Measurements from ENCODE around the gene STIL. TPM values are rescaled to one million over a fixed set of nuclear protein-coding genes. Genes with fewer than 3 reads are reported as not detected.
"Not testable (repeated sequence)": the region's sequence is repeated elsewhere in the genome, so short reads cannot be mapped to it uniquely, and the experiment has no call there.

The STIL gene
- total RNA-seq, 4 donors from 2014 or later, result 0.33 to 1.1 (median 0.63) TPM

GRCh38 chr1:47326271-47326670 lies 12.3 kb upstream of the STIL start:
- H3K4me1 ChIP-seq, result peaks cover 0 to 6% of the 10 kb centered on the region in 2 donors
- H3K4me3 ChIP-seq, result no peak overlapping the region
- DNase-seq (no peak), ATAC-seq (no peak)
- no peaks in the 10 kb centered on the region for H3K9me3 ChIP-seq
- in situ Hi-C loops (cut with MboI; ENCODE audit: low sequenced_read_pairs in 4 of 4), result loop anchor here in 2 of 4 donors (25.0 kb wide), 1 partner anchor 139 kb away; the partner anchor contains the start of gene PDZK1IP1 (in 2 of the 2)
- H3K36me3 ChIP-seq, result no peaks in the 10 kb centered on the region
- no peaks in the 10 kb centered on the region for H3K27me3 ChIP-seq
- intact Hi-C loops (cut with DNase I; ENCODE audit: low total_unique reads), result no loop called here
- TF ChIP-seq POLR2A (IDR thresholded peaks at IDR 0.05), result no peak
- TF ChIP-seq CTCF (IDR thresholded peaks at IDR 0.05 in 4 of 5, conservative IDR thresholded peaks at IDR 0.05 in 1 of 5), result no peak
- H3K27ac ChIP-seq, result no peak overlapping the region

- Histone ChIP-seq H3K4me1 (peaks cover 0 to 3% of the 10 kb centered on the region in 2 donors), H3K27me3 (no peaks in the 10 kb centered on the region), H3K9me3 (no peaks in the 10 kb centered on the region), H3K27ac (no peak overlapping the region), H3K4me3 (no peak overlapping the region), H3K36me3 (no peaks in the 10 kb centered on the region)
- no peak for ATAC-seq
- intact Hi-C loops (cut with DNase I; ENCODE audit: low total_unique reads), result no loop called here
- no peak for DNase-seq
- no peak for TF ChIP-seq POLR2A (IDR thresholded peaks at IDR 0.05)
- no peak for TF ChIP-seq CTCF (IDR thresholded peaks at IDR 0.05 in 4 of 5, conservative IDR thresholded peaks at IDR 0.05 in 1 of 5)
- in situ Hi-C loops (cut with MboI; ENCODE audit: low sequenced_read_pairs in 4 of 4), result loop anchor here in 2 of 4 donors (25.0 kb wide), 1 partner anchor 138 kb away; the partner anchor contains the start of gene PDZK1IP1 (in 2 of the 2)
Measured at GRCh38 chr1:47325528-47325927, 11.6 kb upstream of the STIL start.

- H3K27ac ChIP-seq, result no peak overlapping the region
- H3K4me3 ChIP-seq, result no peak overlapping the region
- H3K27me3 ChIP-seq, result no peaks in the 10 kb centered on the region
- no peaks in the 10 kb centered on the region for H3K4me1 ChIP-seq
- TF ChIP-seq CTCF (IDR thresholded peaks at IDR 0.05 in 4 of 5, conservative IDR thresholded peaks at IDR 0.05 in 1 of 5) (no peak), POLR2A (IDR thresholded peaks at IDR 0.05) (no peak)
- DNase-seq (no peak), ATAC-seq (no peak)
- in situ Hi-C loops (cut with MboI; ENCODE audit: low sequenced_read_pairs in 4 of 4) (loop anchor here in 2 of 4 donors (25.0 kb wide), 1 partner anchor 137 kb away; the partner anchor contains the start of gene PDZK1IP1 (in 2 of the 2)), intact Hi-C loops (cut with DNase I; ENCODE audit: low total_unique reads) (no loop called here)
- H3K9me3 ChIP-seq, result no peaks in the 10 kb centered on the region
- H3K36me3 ChIP-seq, result no peaks in the 10 kb centered on the region
Measured at GRCh38 chr1:47324682-47325081, 10.7 kb upstream of the STIL start.

GRCh38 chr1:47323599-47324031 lies 9.7 kb upstream of the STIL start:
- TF ChIP-seq POLR2A (IDR thresholded peaks at IDR 0.05) (no peak), CTCF (IDR thresholded peaks at IDR 0.05 in 4 of 5, conservative IDR thresholded peaks at IDR 0.05 in 1 of 5) (no peak)
- Histone ChIP-seq H3K27me3 (no peaks in the 10 kb centered on the region), H3K9me3 (no peaks in the 10 kb centered on the region), H3K36me3 (no peaks in the 10 kb centered on the region), H3K27ac (no peak overlapping the region), H3K4me3 (no peak overlapping the region), H3K4me1 (no peaks in the 10 kb centered on the region)
- in situ Hi-C loops (cut with MboI; ENCODE audit: low sequenced_read_pairs in 4 of 4), result no loop called here
- ATAC-seq, result no peak
- DNase-seq, result no peak
- intact Hi-C loops (cut with DNase I; ENCODE audit: low total_unique reads), result no loop called here

- H3K4me3 ChIP-seq; ATAC-seq; H3K27me3 ChIP-seq; H3K36me3 ChIP-seq; in situ Hi-C loops (cut with MboI; ENCODE audit: low sequenced_read_pairs in 4 of 4); intact Hi-C loops (cut with DNase I; ENCODE audit: low total_unique reads); H3K4me1 ChIP-seq; DNase-seq; H3K9me3 ChIP-seq; H3K27ac ChIP-seq: not testable (repeated sequence)
Measured at GRCh38 chr1:47319968-47320367, 6.0 kb upstream of the STIL start.
